Hepatocyte (in vitro differentiated cells): ENCODE results near the gene NPIPB6. TPM values are rescaled to one million over a fixed set of nuclear protein-coding genes. Genes with fewer than 3 reads are reported as not detected.

ENCODE experiments used
- DNase-seq: peaks from one replicate; pipeline ENCODE4 v3.0.0-alpha.2; 2016; ENCODE audit warnings: low spot score
- H2AFZ ChIP-seq: fragments of 200-600 bp; sonication (generic); 2 replicates; pipeline ENCODE4 v1.6.0; 2016; ENCODE audit warnings: antibody characterized with exemption, mild to moderate bottlenecking
- H3K27ac ChIP-seq: fragments of 200-600 bp; sonication (generic); 2 replicates; pipeline ENCODE4 v1.5.1; 2016; ENCODE audit warnings: mild to moderate bottlenecking
- H3K27me3 ChIP-seq: fragments of 200-600 bp; sonication (generic); 2 replicates; pipeline ENCODE4 v1.6.1; 2016
- H3K36me3 ChIP-seq: fragments of 200-600 bp; sonication (generic); replicated peaks from 2 replicates; pipeline ENCODE4 v1.5.1; 2016; ENCODE audit warnings: low read depth; ENCODE audit not compliant: insufficient read depth
- H3K4me1 ChIP-seq: fragments of 200-600 bp; sonication (generic); 2 replicates; pipeline ENCODE4 v1.5.1; 2016; ENCODE audit warnings: mild to moderate bottlenecking, moderate library complexity; ENCODE audit not compliant: insufficient read depth
- H3K4me2 ChIP-seq: fragments of 200-600 bp; sonication (generic); 2 replicates; pipeline ENCODE4 v1.6.0; 2016
- H3K4me3 ChIP-seq: fragments of 200-600 bp; sonication (generic); 2 replicates; pipeline ENCODE4 v1.5.1; 2016; ENCODE audit warnings: mild to moderate bottlenecking
- H3K79me2 ChIP-seq: fragments of 200-600 bp; sonication (generic); 2 replicates; pipeline ENCODE4 v1.6.0; 2017; ENCODE audit warnings: mild to moderate bottlenecking
- H3K9me2 ChIP-seq: fragments of 200-600 bp; sonication (generic); replicated peaks from 2 replicates; pipeline ENCODE4 v1.6.0; 2017; ENCODE audit warnings: mild to moderate bottlenecking; ENCODE audit not compliant: insufficient read depth
- H3K9me3 ChIP-seq: fragments of 200-600 bp; sonication (generic); 2 replicates; pipeline ENCODE4 v1.5.1; 2016; ENCODE audit warnings: low read depth, mild to moderate bottlenecking
- H4K20me1 ChIP-seq: fragments of 200-600 bp; sonication (generic); 2 replicates; pipeline ENCODE4 v1.6.0; 2016; ENCODE audit warnings: mild to moderate bottlenecking; ENCODE audit not compliant: insufficient read depth, poor library complexity, severe bottlenecking
- EZH2 ChIP-seq: fragments of 200-600 bp; sonication (generic); IDR thresholded peaks from 2 replicates; pipeline ENCODE4 v1.6.1; 2016; ENCODE audit warnings: antibody characterized with exemption, mild to moderate bottlenecking, borderline replicate concordance
- EZH2phosphoT487 ChIP-seq: fragments of 200-600 bp; sonication (generic); IDR thresholded peaks from one replicate; pipeline ENCODE4 v1.6.1; 2018; ENCODE audit warnings: antibody characterized with exemption, mild to moderate bottlenecking, low read depth, moderate library complexity; ENCODE audit not compliant: unreplicated experiment, severe bottlenecking
- WGBS: methylation state at CpG from one replicate; pipeline ENCODE4 v1.1.6; 2016; ENCODE audit warnings: low lambda C conversion rate; ENCODE audit errors: missing lambda C conversion rate; 5-methylcytosine and 5-hydroxymethylcytosine counted together
- polyA plus RNA-seq: library from polyadenylated mRNA; unstranded; fragments of >200 nt; fragmentation: Nextera tagmentation; extraction: Ambion mirVana; gene quantifications from 2 replicates; pipeline ENCODE4 v1.2.1, GENCODE V29; 2016
- total RNA-seq: library from RNA; depleted of rRNA; stranded (reverse); fragments of >200 nt; gene quantifications from 2 replicates; pipeline ENCODE4 v1.2.3, GENCODE V29; 2014
- TF ChIP-seq, protein P1 (sequence below): fragments of 200-600 bp; sonication (generic); IDR thresholded peaks from 2 replicates; pipeline ENCODE4 v1.5.1; 2016; ENCODE audit warnings: antibody characterized with exemption, mild to moderate bottlenecking; ENCODE audit not compliant: poor library complexity

NPIPB6 gene
- total and polyA plus RNA-seq, 2 experiments from 2014 or later, result 1.9 to 2.0 TPM

DNA sequence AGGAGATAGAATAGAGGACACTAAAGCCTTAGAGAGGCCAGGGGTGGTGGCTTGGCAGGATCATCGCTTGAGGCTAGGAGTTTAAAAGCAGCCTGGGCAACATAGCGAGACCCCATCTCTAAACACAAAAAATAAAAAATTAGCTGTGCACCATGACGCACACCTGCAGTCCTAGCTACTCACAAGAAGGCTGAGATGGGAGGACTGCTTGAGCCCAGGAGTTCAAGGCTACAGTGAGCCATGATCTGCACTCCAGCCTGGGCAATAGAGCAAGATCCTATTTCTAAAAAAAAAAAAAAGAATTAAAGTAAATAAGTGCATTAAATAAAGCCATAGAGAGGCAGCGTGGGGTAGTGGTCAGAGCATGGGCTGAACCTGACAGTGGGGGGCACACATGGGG is 51.9 kb downstream of the NPIPB6 start:
- Histone ChIP-seq H3K27me3 (no peaks in the 10 kb centered on the region), H3K9me2 (no peaks in the 10 kb centered on the region), H3K79me2 (no peaks in the 10 kb centered on the region), H3K4me3 (no peak overlapping the region), H3K4me1 (no peaks in the 10 kb centered on the region), H2AFZ (no peak overlapping the region), H3K27ac (no peak overlapping the region), H3K36me3 (no peaks in the 10 kb centered on the region), H3K9me3 (no peaks in the 10 kb centered on the region), H3K4me2 (no peak overlapping the region), H4K20me1 (no peaks in the 10 kb centered on the region)
- 100% methylated on average over 4 of the region's 4 CpGs for WGBS
- DNase-seq, result no peak
- TF ChIP-seq EZH2phosphoT487 (no peak), EZH2 (no peak)
- TF ChIP-seq, protein P1, sequence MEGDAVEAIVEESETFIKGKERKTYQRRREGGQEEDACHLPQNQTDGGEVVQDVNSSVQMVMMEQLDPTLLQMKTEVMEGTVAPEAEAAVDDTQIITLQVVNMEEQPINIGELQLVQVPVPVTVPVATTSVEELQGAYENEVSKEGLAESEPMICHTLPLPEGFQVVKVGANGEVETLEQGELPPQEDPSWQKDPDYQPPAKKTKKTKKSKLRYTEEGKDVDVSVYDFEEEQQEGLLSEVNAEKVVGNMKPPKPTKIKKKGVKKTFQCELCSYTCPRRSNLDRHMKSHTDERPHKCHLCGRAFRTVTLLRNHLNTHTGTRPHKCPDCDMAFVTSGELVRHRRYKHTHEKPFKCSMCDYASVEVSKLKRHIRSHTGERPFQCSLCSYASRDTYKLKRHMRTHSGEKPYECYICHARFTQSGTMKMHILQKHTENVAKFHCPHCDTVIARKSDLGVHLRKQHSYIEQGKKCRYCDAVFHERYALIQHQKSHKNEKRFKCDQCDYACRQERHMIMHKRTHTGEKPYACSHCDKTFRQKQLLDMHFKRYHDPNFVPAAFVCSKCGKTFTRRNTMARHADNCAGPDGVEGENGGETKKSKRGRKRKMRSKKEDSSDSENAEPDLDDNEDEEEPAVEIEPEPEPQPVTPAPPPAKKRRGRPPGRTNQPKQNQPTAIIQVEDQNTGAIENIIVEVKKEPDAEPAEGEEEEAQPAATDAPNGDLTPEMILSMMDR, result no peak

DNA sequence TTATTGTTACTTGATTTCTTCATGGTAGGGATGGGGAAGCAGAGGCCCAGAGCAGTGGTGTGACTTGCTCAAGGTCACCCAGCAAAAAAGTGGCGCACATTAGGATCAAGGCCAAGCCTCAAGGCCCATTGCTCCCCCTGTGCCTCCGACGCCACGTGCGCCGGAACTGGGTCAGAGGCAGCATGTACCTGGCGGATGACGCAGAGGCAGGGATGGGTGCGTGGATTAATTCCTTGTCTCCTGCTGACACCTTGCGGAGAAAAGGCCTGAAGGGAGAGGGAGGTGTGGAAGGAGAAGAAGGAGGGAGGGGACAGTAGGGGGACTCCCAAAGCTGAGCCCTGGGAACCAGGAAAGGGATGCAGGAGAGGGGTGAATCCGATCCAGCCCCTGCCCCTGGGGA is 52.5 kb downstream of the NPIPB6 start:
- DNase-seq, result no peak
- H3K4me2 ChIP-seq, result no peak overlapping the region
- no peaks in the 10 kb centered on the region for H3K79me2 ChIP-seq
- H3K36me3 ChIP-seq, result no peaks in the 10 kb centered on the region
- no peaks in the 10 kb centered on the region for H4K20me1 ChIP-seq
- H3K9me3 ChIP-seq, result no peaks in the 10 kb centered on the region
- H3K4me1 ChIP-seq, result no peaks in the 10 kb centered on the region
- TF ChIP-seq EZH2phosphoT487 (no peak), EZH2 (no peak)
- TF ChIP-seq, protein P1, result no peak
- 95% methylated on average over 11 of the region's 11 CpGs for WGBS
- H3K27ac ChIP-seq, result no peak overlapping the region
- H3K4me3 ChIP-seq, result no peak overlapping the region
- H2AFZ ChIP-seq, result no peak overlapping the region
- no peaks in the 10 kb centered on the region for H3K27me3 ChIP-seq
- H3K9me2 ChIP-seq, result no peaks in the 10 kb centered on the region

DNA sequence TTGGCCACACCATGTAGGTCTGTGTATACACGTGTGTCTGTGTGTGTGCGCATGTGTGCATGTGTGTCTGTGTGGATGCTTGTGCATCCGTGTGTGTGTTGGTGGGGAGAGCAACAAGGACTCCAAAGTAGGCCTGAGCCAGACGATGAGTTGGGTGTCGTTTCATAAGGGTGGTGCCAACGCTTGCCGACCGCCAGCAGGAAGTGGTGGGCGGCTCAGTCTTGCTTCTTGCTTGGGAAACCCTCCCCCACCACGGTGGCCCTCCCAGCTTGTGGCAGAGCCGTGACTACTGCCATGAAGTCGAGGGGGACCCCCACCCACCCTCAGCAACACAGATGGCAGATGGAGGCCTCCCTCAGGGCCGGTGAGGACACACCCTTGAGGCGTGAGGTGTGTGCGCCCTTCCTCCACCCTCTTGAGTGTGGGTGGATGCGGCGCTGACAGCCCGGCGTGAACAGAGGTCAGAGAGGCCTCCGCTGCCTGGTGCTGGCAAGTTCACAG is 53.4 kb downstream of the NPIPB6 start:
- H3K36me3 ChIP-seq, result no peaks in the 10 kb centered on the region
- H3K4me3 ChIP-seq, result no peak overlapping the region
- H3K9me2 ChIP-seq, result no peaks in the 10 kb centered on the region
- H3K4me1 ChIP-seq, result no peaks in the 10 kb centered on the region
- no peak overlapping the region for H2AFZ ChIP-seq
- no peaks in the 10 kb centered on the region for H3K79me2 ChIP-seq
- H3K9me3 ChIP-seq, result no peaks in the 10 kb centered on the region
- no peak overlapping the region for H3K4me2 ChIP-seq
- H3K27ac ChIP-seq, result no peak overlapping the region
- 90% methylated on average over 19 of the region's 20 CpGs for WGBS
- no peaks in the 10 kb centered on the region for H3K27me3 ChIP-seq
- H4K20me1 ChIP-seq, result no peaks in the 10 kb centered on the region
- TF ChIP-seq EZH2phosphoT487 (no peak), EZH2 (no peak)
- TF ChIP-seq, protein P1, result no peak
- no peak for DNase-seq
